Hippocampal formation (tissue), 2 donors: ENCODE measurements around the gene MFSD11.
A peak's percentile ranks its signal among the peaks of the same experiment; 100 is the strongest.
"Not testable (repeated sequence)": the region's sequence is repeated elsewhere in the genome, so short reads cannot be mapped to it uniquely, and the experiment has no call there.

Source experiments
- DNase-seq, 2 donors: peaks; one replicate each; lab custom pipeline; 2025; lab: John Stamatoyannopoulos, UW

Gene MFSD11

DNA sequence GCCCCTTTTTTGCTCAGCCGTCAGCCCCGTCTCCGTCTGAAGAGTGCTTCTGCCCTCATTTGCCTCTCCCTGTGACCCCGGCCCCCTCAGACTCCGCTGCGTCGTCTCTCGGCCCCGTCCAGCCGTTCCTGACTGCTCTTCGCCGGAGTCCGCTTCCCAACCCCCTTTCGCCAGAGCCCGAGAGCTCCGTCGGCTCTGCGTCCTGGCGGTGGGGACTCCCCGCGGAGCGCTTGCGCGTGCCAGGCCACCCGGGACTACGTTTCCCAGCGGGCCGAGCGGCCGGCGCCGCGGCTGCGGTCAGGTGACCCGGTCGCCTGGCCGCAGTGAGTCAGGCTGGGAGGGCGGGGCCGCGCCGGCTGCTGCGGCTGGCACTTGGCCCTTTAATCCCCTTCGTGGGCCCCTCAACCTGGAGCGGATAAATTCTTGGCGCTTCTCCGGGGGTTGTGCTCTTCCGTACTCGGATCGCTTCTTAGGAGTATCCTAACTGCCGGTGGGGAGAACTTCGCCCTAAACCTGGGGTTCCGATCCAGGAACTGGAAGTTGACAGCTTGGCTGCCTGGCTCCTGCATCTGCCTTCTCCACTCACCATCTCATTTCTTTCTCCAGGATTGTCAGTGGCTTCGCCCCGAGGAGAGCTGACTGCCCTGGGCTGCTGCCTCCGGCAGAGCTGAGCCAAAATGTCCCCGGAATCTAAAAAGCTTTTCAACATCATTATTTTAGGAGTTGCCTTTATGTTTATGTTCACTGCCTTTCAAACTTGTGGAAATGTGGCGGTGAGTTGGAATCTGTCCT is at the start of gene MFSD11:
Gene MFSD11, plus strand, starts transcription at position 444 of the 792 bp plus-strand sequence. Its CDS starts 234 bp downstream, at position 678.
- peak; percentile 81 to 90 for DNase-seq

DNA sequence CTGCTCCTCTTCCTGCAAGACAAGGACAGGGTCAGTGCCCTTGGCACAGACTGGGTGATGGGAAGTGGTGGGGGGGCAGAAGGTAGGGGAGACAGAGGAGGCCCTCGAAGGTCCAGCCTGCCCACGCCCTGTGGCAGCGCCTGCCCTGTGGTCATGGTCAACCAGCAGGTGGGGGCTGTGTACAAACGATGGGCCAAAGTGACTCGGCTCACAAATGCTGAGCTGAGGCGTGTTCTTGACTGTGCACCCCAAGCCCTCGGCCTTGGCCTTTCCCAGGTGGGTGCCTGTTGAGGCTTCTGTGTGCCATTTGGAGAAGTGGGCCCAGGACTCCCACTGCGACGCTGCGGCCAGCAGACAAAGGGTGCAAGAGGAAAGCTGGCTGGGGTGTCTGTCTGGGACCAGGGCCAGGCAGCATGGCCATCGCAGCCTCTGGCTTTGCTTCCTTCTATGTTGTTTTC is 49.7 kb upstream of the MFSD11 start:
- no peak for DNase-seq

DNA sequence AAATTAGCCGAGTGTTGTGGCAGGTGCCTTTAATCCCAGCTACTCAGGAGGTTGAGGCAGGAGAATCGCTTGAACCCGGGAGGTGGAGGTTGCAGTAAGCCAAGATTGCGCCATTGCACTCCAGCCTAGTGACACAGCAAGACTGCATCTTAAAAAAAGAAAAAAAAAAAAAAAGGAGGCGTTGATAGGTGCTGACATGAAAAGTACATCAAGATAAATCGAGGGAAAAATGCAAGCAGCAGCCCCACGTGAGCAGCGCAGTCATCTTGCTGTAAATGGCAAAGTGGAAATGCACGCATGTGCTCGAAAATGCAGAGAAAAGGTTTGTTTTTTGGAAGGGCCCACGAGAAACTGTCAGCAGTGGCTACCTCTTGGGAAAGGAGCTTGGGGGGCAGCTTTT is 48.1 kb upstream of the MFSD11 start:
- no peak for DNase-seq

DNA sequence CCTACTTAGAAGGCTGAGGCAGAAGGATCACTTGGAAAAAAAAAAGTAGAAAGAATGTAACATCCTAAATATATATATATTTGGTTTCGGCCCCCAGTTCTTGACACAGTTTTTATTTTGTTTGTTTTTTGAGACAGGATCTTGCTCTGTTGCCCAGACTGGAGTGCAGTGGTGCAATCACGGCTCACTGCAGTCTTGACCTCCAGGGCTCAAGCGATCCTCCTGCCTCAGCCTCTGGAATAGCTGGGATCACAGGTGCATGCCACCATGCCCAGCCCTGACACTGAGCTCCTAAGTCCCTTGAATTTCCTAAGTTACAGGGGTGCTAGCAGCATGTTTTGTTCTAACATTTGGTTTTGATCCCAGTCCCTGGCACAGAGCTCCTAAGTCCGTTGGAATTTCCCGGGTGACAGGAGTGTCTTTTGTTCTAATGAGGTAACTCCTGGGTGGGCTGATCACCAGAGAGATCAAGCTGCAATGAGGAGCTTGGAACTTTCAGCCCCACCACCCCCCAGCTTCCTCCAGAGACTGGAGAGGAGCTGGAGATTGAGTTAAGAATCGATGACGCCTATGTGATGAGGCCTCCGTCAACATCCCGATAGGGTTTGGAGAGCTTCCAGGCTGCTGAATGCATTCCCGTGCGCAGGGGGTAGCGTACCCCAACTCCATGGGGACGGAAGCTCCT is 47.2 kb upstream of the MFSD11 start:
- no peak for DNase-seq

DNA sequence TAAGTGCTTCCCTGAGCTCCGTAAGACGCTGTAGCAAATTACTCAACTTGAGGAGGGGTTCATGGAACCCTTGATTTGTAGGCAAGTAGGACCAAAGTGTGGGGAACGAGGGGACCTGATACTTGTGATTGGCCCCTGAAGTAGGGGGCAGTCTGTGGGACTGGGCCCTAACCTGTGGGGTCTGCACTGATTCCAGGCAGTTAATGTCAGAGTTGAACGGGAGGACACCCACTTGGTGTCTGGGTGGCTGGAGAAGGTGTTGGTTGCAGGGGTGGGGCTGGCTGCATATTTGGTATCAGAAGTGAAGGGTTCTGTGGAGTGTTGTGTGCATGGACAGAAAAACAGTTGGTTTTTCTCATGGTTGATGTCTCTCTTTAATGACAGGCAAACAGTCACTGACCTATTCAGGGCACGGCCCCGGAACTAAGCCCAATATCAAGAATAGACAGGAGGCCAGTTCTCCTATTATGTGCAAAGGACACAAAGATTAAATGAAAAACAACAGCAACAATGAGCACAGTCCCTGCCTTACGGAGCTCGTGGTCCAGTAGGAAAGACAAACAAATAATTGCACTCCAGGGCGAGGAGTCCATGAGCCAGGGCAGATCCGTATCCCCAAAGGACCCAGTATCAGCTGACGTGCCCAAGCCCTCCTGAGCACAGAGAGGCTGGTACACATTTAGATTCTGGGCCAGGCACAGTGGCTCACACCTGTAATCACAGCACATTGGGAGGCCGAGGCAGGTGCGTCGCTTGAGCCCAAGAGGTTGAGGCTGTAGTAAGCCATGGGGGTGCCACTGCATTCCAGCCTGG is 46.3 kb upstream of the MFSD11 start:
- DNase-seq = no peak

DNA sequence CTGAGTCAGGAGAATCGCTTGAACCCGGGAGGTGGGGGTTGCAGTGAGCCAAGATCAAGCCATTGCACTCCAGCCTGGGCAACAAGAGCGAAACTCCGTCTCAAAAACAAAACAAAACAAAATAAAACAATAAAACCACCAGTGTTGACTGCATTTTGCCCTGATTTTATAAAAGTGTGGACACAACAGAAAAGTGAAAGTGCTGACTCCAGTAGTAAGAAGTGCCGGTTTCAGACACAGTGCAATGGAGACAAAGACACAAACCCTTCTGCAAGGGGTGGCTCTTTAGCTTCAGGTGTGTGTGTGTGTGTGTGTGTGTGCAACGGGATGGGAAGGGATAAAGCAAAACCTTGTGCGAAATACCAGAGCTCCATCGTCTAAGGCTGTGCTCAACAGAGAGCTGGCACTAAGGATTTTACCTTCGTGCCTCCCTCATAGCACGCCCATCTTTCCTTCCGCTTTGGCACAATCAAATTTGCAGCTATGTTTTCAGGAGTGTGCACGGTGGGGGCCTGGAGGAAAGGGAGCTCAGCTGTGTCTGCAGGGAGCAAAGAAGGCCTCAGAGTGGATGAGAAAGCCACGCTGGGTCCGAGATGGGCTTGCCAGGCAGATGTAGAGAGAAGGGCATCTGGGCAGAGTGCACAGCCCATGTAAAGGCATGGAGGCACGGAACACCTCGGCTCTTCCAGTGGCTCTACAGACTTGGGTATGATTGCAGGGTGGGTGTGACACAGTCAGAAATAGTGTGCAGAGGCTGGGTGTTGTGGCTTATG is 42.7 kb upstream of the MFSD11 start:
- DNase-seq = no peak

DNA sequence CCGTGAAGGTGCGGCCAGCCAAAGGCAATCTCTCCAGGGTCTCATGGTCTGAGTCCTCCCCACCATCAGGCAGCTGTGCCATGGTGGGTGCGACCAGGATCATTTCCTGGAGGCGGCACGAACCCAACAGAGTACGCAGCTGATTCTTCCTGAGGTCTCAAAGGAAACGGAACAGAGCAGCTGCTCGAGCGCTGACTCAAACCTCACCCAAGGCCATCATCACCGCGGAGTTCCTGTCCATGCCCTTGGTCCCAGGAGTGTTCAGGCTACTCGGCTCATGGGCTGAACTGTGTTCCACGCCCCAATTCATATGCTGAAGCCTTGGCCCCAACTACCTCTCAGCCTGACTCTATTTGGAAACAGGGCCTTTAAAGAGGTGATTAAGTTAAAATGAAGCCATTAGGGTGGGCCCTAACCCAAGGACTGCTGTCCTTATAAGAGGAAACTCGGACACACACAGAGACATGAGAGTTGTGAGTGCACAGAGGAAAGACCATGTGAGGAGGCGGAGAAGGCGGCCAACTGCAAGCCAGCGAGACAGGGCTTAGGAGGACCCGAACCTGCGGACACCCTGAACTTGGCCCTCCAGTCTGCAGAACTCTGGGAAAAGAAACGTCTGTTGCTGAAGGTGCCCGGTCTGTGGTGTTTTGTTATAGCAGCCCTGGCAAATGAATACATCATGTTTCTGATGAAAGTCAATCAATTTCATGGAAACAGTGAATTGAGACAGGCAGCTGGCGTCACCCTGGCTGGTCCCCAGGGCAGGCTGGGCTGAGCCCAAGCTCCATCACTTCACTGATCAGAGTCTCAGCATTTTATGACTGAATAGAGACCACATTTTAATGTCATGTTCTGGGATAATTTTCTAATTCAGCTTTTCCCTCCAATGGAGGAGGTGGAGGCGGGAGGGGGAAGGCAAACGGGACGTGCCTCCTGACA is 40.9 kb upstream of the MFSD11 start:
- DNase-seq = no peak

DNA sequence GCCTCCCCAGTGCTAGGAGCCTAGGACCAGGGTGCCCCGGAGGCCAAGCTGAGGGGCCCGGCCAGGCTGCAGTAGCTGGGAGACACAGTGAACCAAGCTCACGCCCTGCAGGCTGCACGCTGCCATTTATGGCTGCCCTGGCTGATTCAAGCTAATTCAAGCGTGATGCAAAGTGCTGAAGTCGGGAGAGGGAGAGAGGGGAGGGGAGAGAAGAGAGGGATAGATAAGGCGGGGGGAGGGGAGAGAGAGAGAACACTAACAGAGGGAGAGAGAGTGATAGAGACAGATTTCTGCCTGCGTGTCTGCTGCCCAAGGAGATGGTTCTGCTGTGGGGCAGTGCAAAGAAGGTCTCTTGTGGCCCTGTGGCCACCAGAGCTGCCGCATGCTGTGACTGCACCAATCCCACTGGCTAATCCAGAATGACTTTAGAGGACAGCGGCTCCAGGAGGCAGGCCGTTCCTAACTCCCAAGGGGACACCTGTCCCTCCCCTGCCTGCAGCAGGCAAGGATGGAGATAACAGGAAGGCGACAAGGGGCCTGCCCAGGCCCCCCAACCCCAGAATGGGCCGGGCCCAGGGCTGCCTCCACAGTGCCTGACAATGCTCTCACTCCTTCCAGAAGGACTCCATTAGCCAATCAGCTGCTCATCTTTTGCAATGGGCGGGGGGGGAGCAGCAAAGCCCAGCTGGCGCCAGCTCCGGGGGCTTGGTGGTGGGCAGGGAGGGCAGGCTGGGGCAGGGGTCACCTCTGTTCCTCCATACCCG is 40.0 kb upstream of the MFSD11 start:
- DNase-seq = no peak

DNA sequence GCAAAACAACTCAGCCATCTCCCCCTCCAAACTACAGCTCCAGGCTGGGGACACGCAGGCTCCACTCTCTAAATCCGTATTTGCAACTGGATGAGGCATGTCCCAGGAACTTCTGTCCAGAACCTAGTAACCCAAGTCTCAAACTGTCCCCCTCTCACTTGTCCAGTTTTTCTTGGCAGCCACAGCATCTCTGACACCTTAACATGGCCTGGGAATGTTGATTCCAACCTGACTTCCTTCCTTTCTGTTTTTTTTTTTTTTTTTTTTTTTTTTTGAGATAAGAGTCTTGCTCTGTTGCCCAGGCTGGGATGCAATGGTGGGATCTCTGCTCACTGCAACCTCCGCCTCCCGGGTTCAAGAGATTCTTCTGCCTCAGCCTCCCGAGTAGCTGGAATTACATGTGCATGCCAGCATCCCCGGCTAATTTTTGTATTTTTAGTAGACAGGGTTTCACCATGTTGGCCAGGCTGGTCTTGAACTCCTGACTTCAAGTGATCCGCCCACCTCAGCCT is 39.4 kb upstream of the MFSD11 start:
- not testable (repeated sequence) for DNase-seq

DNA sequence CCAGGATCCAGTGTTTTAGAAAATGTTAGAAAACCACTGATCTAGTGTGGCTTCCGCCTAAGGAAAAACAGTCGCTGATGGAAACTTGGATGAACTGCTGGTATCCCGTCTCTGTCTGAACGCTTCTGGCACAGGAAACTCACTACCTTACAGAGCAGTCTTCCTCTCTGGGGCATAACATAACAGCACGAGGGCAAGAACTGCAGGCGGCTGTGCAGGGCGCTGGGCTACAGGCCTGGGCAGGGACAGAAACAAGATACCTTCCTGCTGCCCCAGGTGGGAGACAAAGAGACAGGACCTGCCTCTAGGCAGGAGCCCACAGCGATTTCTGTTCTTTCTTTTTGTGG is 37.7 kb upstream of the MFSD11 start:
- DNase-seq = no peak

DNA sequence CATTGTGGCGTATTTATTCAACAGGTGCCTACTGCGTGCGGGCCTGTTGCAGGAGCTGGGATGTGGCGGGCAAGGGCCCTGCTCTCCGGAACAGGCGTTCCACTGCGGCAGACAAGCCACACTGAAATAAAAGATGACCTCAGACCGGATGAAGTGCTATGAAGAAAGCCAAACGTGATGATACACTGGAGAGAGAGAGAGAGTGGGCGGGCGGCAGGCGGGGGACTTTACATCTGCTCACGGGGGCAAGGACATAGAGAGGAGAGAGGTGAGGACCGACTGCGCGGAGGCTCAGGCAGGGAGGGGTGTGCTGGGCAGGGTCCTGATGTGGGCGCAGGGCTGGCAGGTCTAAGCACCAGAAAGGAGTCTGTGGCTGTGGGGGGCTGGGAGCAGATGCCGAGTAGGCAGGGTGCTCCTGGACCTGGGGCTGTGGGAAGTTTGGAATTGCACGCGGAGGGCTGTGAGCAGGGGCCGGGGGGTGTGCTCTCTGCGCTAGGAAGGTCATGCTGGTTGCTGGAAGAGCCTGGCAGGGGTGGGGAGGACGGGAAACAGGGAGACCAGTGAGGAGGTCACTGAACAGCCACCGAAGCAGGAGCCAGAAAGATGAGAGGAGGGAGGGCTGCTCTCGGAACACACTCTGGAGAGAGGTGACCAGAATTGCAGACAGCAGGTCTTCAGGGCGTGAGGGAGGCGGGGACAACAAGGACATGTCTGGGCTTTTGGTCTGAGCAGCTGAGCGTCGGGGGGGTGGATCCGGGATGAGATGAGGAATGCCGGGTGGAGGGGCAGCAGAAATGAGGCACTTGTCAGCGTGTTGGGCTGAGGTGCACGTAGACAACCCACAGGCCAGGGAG is 37.1 kb upstream of the MFSD11 start:
- DNase-seq = no peak

DNA sequence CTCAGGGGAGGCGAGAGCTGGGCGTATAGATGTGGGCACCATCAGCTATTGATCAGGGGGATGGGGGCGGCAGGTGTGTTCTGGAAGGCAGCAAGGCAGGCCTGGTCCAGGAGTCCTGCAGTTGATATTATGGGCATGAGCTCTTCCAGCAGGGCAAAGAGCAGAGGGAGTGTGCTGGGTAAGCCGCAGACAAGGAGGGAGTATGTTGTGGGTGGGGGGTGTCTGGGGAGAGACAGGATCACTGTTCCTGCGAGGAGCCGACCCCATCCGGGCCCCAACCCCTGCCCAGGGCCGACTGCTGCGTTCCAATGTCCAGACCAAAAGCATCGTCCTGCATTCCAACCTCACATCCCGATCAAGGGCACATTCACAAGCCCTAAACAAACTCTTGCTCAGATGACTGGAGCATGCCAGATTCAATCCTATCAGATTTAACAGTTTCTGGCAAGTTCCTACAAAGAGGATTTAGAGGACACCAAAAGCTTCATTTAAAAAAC is 36.4 kb upstream of the MFSD11 start:
- no peak for DNase-seq

DNA sequence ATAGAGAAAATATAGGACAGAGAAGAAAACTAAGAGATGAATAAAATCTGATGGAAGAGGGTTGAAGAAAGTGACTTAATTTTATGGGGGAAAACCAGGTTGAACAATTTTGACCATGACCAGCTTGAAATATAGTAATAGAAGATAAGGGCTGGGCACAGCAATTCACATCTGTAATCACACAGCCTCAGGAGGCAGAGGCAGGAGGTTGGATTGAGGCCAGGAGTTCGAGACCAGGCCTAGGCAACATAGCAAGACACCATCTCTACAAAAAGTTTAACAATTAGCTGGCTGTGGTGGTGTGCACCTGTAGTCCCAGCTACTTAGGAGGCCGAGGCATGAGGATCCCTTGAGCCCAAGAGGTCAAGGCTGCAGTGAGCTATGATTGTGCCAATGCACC is 35.8 kb upstream of the MFSD11 start:
- DNase-seq = no peak

DNA sequence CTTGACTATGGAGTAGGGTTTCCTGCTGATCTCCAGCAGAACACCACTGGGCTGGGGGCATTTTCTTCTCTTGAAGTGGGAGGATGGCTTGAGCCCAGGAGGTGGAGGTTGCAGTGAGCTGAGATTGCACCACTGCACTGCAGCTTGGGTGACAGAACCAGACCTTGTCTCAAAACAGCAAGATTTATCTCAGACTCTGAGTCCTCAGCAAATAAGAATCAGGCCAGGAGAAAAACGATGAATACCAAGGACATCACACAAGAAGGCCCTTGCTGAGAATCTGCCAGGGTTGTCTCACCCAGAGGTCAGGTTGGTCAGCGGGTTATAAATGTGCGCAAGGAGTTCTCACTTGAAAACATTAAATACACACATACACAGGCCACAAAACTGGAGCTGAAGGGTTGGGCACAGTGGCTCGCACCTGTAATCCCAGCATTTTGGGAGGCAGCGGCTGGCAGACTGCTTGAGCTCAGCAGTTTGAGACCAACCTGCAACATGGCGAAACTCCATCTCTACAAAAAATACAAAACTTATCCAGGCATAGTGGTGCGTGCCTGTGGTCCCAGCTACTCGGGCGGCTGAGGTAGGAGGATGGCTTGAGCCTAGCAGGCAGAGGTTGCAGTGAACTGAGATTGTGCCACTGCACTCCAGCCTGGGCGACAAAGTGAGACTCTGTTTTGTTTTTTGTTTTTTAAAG is 34.8 kb upstream of the MFSD11 start:
- no peak for DNase-seq

DNA sequence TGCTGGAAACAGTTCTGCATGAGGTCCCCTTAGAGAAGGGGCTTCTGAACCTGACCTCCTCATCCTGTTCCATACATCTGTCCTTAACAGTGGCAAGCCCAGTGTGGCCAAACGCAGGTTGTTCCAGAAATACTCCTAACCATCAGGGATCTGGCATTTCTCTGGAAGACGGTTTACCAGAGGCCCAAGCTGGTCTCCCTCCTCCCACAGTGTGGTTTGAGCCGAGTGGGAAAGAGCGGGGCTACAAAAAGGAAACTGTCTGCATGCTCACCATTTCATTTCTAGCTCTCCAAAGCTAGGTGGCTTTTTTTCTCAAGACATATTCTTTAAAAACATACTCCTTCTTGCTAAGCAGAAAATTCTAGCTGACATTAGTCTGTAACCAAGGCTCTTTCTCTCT is 33.1 kb upstream of the MFSD11 start:
- DNase-seq = no peak

DNA sequence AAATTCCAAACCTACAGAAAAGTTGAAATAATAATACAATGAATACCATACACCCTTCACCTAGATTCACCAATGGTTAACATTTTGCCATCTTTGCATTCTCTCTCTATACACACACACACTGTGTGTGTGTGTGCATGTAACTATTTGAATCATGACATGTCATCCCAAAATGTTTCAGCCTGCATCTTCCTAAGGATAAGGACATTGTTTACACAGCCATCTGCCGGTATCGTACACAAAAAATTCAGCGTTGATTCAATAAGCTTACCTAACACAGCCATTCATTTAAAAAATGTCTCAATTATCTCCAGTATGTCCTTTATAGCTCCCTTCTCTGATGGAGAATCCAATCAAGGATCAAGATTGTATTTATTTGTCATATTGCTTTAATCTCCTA is 31.1 kb upstream of the MFSD11 start:
- DNase-seq = no peak

DNA sequence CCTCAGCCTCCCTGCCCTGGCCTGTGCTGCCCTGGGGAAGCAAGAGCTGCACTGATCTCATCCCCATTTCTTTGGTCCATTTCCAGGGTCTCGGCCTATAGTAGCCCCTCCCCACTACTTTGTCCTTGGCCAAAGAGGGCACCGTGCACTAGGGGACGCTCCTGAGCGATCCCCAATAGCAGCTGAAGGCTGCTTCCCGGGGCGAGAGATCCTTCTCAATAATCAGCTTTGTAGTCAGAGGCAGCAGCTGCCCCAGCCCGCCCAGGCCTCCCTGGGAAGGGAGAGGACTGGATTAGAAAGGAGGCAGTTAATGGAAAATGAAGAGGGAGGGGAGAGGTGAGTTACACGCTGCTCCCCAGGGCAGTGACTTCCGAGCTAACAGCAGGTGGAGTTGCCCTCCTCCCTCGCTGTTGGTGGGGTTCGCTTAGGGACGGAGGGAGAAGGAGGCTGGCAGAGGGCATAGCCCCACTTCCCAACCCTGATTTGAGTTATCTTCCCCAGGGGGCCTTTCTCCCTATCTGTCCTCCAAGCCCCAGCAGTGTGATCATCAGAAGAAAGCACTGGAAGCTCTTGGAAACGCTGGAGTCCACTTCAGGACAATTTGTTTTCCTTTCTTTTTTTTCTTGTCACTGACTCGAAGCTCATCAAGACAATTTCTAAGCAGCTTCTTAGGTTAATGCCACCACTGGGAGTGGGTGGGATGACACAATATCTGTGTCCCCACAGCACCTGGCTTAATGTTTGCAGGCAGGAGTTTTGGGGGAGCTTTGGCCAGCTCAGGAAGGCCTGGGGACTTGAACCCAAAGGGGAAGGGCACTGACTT is 29.7 kb upstream of the MFSD11 start:
- DNase-seq = peak; percentile 70 to 76
